GM19025 (cell line): ENCODE results near the gene SFT2D3.

Source experiments
- ATAC-seq: cut with Tn5 transposase; IDR thresholded peaks from one replicate; pipeline ENCODE4 v1.9.1; 2021; ENCODE audit warnings: mild to moderate bottlenecking, low read depth, moderate library complexity; ENCODE audit not compliant: unreplicated experiment

SFT2D3 gene

DNA sequence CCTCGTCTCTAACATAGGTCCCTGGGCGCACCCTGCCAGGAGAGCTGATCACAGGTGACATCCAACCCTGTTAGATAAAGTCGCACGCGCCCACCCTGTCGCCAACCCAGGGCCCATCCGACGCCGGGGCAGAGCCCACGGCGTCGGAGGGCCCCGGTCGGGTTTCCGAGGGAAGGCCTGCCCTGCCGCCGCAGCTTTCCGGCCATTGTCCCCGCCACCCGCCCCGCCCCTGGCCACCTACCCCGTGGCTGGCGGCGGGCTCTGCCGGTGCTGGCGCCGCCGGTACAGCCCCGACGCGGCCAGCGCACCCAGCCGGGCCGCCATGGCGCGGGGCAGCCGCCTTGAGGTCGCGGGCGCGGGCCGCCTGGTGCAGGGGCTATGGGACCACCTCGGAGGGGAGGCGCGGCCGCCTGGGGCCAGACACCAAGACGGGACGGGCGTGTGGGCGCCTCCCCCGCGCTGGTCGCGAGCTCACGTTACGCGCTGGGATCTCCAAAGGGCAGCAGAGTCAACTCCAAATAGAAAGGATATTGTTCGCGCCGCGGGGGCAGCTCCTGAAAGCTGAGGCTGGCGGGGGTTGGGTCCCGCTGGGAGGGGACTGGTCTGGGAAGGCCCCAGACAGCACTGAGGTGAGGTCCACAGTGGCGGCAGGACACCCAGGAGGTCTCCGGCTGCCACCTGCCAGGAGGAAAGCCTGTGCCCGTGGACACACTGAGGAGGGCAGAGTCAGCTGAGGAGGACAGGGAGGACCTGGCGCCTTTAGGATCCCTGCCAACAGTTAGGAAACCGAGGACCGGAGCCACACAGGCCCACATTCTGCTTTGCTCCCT is 37.0 kb upstream of the SFT2D3 start:
- no peak for ATAC-seq

DNA sequence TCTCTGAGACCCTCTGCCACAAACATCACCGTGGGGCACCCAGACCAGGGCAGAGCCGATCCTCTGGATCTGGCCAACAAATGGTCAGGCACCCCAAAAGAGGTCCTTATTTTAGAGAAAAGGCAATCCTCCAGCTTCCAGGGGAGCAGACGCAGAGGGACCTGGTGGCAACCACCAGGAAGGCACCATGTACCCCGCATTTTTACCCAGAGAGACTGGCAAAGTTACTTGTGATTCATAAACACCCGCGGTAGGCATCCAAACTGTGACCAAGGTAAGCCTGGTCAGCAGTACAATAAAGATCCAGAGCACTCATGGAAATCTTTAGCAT is 36.4 kb upstream of the SFT2D3 start:
- no peak for ATAC-seq

DNA sequence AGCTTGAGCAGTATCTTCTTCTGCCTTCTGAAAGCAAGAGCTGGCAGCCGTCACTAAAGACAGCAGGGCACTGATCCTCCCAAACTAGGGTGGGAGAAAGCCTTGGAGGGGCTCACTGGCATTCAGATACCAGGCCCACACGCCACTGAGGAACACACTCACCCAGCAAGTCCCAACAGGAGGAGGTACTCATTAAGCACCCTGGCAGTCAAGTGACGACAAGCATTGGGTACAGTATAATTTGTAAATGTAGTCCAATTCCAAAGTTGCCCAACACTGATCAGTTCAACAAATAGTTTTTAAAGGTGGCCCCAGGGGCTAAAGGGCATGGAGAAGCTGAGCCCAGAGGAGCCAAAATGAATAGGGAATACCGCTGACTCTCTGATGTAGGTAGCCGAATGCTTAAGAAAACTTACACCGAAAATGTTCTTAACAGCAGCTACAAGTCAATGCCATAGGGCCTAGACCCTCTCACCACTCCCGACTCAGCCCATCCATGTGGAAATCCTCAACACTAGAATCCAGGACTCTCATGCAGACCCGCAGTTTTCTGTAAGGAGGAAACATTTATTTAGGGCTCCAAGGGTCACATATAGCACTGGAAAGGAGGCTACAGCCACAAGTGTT is 35.9 kb upstream of the SFT2D3 start:
- no peak for ATAC-seq

DNA sequence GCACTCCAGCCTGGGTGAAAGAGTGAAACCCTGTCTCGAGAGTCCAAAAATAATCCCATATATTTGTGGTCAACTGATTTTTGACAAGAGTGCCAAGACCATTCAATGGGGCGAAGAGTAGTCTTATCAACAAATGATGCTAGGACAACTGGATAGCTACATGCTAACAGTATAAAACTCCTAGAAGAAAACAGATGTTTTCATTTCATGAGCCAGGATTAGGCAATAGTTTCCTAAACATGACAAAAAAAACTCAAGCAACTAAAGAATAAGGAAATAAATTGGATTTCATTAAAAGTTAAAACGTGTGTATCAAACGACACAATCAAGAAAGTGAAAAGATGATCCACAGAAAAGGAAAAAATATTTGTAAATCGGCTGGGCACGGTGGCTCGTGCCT is 32.2 kb upstream of the SFT2D3 start:
- no peak for ATAC-seq

DNA sequence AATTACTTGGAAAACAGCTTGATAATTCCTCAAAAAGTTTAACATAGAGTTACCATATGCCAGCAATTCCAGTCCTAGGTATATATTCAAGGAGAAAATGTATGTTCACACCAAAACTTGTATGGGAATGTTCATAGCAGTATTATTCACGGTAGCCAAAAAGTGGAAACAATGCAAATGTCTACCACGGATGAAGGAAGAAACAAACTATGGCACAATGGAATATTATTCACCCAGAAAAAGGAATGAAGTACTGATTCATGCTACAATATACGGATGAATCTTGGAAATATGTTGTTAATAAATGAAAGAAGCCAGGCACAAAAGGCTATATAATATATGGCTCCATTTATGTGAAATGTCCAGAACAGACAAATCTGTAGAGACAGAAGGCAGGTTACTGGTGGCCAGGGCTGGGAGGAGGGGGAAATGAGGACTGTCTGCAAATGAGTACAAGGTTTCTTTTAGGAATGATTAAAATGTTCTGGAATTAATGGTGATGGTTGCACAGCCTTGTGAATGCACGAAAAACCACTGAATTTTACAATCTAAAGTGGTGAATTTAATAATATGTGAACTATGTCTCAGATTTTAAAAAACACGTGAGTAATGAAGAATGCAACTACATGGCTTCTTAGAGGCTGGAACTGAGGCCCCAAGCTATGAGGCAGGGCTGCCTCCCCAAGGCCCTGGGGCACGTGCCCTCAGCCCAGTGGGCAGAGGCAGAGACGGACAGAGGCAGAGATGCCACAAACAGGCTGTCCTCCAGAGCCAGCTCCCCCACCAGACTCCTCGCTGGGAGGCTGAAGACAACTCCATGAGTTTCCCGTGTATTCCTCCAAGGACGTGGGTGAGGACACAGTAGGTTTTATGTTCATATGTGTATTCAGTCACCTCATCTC is 31.0 kb upstream of the SFT2D3 start:
- ATAC-seq: no peak

DNA sequence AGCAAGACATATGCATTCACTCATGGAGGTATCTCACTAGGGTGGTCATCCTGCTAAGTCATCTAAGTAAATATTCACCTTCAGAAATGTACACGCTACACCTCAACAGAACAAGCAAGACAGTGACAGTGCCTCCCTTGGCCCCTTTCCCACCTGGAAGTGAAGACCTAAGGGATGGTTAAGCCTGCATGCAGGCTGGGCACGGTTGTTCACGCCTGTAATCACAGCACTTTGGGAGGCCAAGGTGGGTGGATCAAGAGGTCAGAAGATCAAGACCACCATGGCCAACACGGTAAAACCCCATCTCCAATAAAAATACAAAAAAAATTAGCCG is 30.4 kb upstream of the SFT2D3 start:
- no peak for ATAC-seq

DNA sequence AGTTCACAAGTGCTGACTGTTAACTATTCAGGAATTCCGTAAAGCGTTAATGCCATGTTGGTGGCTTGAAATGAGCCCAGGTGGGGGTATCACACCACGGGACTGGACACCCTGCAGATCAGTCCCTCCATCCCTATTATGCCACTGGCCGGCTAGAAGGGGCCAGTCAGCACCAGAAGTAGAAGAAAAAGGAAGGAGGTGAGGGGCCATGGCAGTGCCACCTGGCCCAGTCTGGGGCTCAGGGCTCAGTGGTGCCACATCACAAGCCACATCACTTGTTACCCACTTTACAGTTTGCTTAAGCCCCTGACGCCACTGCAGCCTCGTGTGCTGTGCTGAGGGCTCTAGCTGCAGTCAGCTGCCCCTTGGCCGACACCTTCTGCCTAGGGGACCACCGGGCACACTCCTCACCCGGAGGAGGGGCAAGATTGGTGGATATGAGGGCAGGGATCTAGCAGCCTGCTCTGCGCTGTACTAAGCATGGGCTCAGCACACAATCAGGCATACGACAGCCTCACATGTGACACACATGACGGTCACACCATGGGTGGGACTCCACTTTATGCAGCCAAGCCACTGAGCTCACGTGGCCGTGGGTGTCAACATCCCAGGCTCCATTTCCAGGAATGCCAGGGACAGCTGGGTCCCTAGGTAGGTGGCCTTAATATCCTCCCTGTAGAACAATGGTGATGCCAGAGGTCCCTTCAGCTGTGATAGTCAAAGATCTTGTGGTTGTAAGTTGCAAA is 29.6 kb upstream of the SFT2D3 start:
- no peak for ATAC-seq

DNA sequence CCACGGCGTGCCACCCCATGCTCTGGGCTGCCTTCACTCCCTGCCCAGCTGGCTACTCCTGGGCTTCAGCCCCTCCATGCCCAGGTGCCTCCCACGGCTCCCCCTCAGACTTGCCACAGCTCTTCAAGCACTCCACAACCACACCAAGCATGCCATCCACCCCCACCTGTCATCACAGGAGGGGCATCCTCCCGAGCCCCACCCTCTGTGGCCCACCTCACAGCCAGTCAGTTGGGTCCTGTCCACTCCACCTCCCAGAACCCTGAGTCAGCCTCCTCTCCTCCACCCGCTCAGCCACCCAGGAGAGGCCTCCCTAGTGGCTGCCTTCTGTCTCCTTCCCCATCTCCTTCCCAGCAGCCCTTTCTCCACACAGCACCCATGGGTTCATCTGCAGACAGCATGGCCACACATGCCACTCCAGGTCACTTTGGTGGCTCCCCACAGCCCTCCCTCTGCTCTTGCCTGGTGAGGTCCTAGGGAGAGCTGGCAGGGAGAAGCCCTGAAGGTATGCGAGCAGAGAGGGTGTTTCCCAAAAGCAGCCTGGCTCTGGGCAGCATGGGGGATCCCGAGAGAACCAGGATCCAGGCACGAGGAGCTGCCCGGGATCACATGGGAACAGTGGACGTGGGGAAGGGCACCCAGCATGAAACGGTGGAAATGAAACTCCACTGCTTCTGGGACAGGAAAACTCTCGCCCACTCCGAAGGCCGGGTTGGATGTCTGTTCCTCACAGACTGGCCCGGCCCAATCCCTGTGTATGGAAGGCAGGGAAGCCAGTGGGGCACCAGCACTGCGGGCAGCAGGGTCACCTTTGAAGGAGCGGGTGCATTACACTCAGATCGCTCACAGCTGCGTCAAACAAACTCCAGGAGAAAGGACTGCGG is 28.7 kb upstream of the SFT2D3 start:
- ATAC-seq: no peak

DNA sequence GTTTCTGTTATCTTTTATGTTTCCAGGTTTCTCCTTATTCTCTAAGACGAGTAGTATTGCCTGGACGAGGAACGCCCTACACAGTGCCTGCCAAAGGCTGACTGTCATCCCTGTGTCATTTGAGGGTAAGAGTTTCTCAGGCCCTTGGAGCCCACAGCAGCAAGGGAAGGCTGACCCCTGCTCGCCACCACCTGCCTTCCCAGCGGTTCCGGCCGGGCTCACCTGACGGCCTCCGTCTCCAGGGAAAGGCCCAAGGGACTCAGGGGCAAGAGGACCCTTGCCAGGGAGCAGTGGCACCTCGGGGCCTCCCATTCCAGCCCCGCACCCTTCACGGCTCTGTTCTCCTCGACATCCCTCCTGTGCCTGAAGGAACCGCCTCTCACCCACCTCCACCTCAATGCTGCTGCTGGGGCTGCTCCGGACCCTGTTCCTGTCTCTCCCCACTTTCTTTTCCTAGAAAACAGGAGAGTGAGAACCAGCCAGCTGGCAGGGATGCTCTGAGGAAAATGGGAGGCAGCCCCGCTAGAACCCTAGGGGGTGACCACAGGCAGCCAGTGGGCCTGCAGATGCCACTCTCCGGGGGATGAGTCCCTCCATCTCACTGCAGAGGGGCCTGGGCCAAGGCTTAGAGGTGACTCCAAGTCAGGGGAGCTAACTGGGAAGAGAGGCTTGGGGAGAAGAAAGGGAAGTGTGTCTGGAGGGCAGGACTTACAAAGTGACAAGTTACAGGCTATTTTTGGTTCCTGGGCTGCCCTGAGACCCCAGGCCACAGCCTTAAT is 27.8 kb upstream of the SFT2D3 start:
- no peak for ATAC-seq

DNA sequence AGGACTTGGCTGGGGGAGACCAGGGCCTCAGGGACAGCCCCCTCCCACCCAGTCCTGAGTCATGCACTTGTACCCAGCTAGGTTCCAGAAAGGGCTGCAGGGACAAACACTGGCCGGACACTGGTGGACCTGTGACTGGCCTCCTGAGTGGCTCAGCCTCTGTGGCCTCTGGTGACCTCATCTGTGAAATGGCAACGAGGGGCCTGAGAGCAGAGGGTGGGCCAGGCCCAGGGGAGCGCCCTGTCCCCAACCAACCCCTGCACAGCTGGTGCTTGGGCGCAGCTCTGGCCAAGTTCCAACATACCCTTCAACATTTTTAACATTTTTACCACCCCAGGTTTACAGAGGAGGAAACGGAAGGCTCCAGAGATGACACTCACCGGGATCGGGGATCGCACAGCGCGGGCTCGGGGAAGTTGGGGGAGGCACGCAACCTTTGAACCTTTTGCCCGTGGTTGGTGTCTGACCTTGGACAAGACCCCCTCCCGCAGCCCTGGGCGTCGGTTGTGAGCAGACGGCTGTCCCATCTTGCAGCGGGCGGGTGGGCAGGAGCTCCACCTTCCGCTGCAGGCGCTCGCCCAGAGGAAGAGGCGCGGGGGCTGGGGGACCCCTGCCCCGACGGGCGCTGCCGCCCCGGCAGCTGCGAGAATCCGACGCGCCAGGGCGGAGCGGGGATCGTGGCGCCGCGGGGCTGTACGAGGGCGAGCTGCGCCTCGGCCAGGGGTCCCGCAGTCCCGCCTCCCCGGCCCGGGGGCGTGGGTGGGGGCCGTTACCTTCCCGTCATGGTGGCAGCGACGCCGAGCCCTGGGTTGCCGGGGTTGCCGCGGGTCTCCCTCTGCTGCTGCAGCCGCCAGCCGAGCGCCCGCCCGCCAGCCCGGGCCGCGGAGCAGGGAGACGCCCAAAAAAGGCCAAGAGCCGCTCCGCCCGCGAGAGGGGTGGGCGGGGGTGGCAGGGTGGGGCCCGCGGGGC is 26.8 kb upstream of the SFT2D3 start:
- ATAC-seq: no peak

DNA sequence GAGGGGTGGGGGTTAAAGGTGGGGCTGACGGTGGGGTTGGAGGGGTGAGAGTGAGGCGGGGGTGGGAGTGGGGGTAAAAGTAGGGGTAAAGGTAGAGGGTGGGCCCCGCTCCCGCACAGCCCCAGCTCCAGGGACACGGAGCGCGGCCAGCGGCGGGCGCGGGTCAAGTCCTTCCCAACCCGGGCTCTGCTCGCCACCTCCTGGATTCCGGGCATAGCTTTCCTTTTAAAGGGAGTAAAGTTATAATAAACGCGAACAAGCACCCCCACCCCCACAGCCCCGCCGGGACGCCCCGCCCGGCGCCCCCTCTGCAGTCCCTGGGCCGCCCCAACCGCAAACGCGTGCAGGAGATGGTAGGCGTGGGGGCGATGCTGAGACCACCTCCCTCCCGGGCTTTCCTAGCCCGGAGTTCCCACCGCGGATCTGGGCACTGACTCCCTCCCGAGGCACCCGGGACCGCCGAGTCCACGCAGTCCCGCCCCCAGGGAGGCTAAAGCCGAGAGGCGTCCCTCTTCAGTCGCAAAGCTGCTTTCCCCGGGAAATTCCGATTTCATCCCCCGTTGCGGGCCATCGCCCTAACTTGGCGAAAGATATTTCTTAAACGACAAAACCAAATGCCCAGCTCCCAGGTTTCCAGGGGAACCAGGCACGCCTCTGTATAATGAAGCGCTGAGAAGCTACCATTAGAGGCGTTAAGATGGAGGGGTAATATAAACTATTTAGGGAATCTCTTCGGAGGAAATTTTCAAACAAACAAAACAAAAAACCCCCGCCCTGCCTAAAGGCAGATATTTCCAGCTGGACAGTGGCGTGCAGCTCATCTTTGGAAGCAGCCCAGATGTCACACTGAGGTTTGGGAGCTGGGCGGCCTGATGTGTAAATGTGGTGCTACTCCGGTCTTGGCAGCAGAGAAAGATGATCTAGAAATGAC is 25.7 kb upstream of the SFT2D3 start, which contains the start of gene LIMS2:
Gene LIMS2 (minus strand): TSS at position 200 of the 931 bp plus-strand sequence. CDS start 506 bp downstream, outside the sequence.
- ATAC-seq: no peak

DNA sequence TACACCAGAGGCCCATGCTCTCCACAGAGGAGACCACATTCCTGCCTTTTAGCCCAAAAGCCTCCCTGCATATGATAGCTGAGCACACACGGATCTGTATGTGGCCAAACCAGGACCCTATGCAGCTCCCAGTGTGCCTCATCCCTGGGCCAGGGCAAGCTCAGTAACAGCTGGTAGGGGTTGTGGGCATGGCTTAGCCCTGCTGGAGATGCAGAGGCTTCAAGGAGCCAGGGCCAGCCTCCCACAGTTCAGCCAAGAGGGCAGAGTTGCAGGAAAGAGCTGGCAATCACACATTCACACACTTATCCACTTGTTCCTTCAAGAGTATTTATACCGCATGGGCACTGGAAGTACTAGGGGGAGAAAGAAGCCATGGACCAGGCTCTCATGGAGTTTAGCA is 24.4 kb upstream of the SFT2D3 start:
- ATAC-seq: no peak

DNA sequence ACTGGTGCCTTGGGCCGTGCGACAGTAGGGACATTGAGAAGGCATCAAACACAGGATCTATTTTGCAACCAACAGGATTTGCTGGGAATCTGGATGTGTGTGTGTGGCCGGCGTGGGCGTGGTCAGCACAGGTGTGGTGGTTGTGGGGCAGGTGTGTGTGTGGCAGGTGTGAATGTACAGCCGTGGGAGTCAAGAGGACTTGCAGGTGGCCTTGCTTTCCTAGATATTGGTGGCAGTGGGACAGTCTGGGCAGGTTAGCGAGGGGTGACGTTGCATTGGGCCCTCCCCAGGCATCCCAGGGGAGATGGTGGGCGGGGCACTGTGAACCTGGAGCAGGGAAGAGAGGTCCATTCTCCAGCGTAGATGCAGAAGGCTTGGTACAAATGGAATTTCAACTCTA is 22.8 kb upstream of the SFT2D3 start:
- ATAC-seq: no peak

DNA sequence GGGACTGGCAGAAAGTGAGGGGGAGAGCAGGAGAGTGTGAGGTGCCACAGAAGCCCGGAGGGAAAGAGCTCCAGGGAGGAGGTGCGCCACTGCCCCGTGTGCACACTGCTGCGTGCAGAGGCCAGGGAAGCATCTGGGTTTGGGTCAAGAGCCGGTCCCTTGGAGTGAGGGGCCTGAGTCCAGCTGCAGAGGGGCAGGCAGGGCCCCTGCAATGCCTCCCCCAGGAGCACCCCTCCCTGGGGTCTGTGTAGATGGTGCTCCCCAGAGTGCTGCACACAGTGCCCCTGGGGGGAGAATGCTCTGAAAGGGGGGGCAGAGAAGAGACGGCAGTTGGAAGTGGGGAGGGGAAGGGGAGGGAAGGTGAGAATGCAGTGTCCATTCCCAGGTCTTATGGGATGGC is 22.3 kb upstream of the SFT2D3 start:
- ATAC-seq: no peak

DNA sequence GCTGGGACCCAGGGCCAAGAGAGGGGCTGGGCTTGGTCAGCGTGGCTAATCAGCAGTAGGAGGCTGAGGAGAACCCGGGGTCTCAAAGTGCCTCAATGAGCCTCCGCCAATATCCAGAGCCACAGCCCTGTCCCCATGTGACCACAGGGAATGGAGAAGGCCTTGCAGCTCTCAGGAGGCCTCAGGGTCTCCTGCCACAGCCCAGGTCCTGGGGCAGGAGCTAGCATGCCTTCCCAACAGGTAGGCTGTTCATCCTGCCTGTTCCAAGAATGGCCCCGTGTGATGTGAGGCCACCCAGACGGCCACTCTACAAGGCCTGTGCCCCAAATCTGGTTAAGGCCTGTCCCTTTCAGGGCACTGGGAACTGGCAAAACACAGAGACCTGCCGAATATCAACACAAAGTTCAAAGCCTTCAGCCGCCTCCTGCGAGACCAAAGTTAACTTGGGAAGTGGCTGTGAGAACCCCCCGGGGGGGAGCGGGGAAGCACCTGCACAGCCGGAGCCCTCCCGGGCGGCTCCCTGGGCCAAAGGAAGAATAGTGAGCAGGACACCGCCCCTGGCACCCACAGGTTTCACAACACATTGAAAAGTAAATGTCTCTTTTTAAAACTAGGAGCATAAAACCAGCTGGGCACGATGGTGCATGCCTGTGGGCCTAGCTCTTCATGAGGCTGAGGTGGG is 21.5 kb upstream of the SFT2D3 start:
- ATAC-seq: no peak

DNA sequence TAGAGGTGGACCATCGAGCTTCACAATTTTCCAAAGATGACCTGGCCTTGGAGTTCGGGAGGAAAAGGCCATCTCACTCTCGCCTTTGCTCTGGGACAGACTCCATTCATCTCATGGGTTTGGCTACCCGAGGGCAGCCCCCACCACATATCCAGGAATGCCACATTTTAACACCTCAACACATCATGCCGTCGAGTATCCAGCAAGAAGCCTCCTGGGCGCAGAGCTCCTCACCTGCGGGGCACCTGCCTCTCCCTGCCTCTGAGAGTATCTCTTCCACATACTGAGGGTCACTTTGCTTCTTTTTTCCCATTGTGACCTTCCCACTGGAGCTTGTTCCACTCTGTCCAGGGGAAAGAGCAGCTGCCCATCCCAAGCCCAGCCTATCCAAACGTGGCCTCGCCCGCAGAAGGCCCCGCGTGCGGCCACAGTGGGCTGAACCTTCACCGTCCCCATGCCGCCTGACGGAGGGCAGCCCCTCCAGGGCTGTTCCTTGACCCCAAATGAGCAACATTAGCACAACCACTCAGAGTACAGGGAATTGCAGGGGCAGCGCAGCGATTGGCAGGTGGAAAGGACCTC is 20.5 kb upstream of the SFT2D3 start:
- ATAC-seq: no peak
